HEK293T (cell line): ENCODE data around the gene IGFL1.
"Not testable (repeated sequence)": the region's sequence is repeated elsewhere in the genome, so short reads cannot be mapped to it uniquely, and the experiment has no call there.

Experiments
- CTCF ChIA-PET: fragments of 350-600 bp; formaldehyde crosslinking; extraction: SDS; loops from one replicate; lab custom pipeline; 2021; ENCODE audit warnings: antibody characterized with exemption, inconsistent platforms; lab: Yijun Ruan, JAX
- POLR2A ChIA-PET: fragments of 350-600 bp; formaldehyde crosslinking; extraction: SDS; loops from one replicate; lab custom pipeline; 2020; ENCODE audit warnings: antibody characterized with exemption, inconsistent platforms; lab: Yijun Ruan, JAX
- DNase-seq: peaks from one replicate; pipeline ENCODE4 v3.0.0; 2012; ENCODE audit warnings: mixed read lengths; ENCODE audit errors: extremely low spot score
- ARNT ChIP-seq: fragments of 450-650 bp; IDR thresholded peaks from 2 replicates; pipeline ENCODE4 v1.6.1; 2017; ENCODE audit warnings: mild to moderate bottlenecking
- BHLHE40 ChIP-seq: fragments of 450-650 bp; IDR thresholded peaks from 2 replicates; pipeline ENCODE4 v1.6.1; 2016; ENCODE audit warnings: mild to moderate bottlenecking, moderate library complexity, borderline replicate concordance
- CTBP1 ChIP-seq: fragments of 450-650 bp; IDR thresholded peaks from 2 replicates; pipeline ENCODE4 v1.6.1; 2016; ENCODE audit warnings: borderline replicate concordance
- ELF4 ChIP-seq: fragments of 450-650 bp; IDR thresholded peaks from 2 replicates; pipeline ENCODE4 v1.6.1; 2017; ENCODE audit warnings: antibody characterized with exemption
- FOXA1 ChIP-seq: fragments of 450-650 bp; IDR thresholded peaks from 2 replicates; pipeline ENCODE4 v1.6.1; 2016; ENCODE audit warnings: mild to moderate bottlenecking
- FOXK2 ChIP-seq: fragments of 450-650 bp; IDR thresholded peaks from 2 replicates; pipeline ENCODE4 v1.6.1; 2016; ENCODE audit warnings: mild to moderate bottlenecking
- FOXM1 ChIP-seq: fragments of 450-650 bp; IDR thresholded peaks from 2 replicates; pipeline ENCODE4 v1.6.1; 2017; ENCODE audit warnings: mild to moderate bottlenecking, borderline replicate concordance
- HDGF ChIP-seq: fragments of 450-650 bp; IDR thresholded peaks from 2 replicates; pipeline ENCODE4 v1.6.1; 2017; ENCODE audit warnings: antibody characterized with exemption, borderline replicate concordance
- L3MBTL2 ChIP-seq: fragments of 450-650 bp; conservative IDR thresholded peaks from 2 replicates; pipeline ENCODE4 v1.6.1; 2016; ENCODE audit warnings: mild to moderate bottlenecking
- LEF1 ChIP-seq: fragments of 450-650 bp; IDR thresholded peaks from 2 replicates; pipeline ENCODE4 v1.6.1; 2017; ENCODE audit warnings: mild to moderate bottlenecking, borderline replicate concordance
- NFRKB ChIP-seq: fragments of 450-650 bp; IDR thresholded peaks from 2 replicates; pipeline ENCODE4 v1.6.1; 2016; ENCODE audit warnings: mild to moderate bottlenecking, moderate library complexity
- SP1 ChIP-seq: fragments of 450-650 bp; IDR thresholded peaks from 2 replicates; pipeline ENCODE4 v1.6.1; 2017
- SUZ12 ChIP-seq: fragments of 450-650 bp; IDR thresholded peaks from 2 replicates; pipeline ENCODE4 v1.6.1; 2016; ENCODE audit warnings: mild to moderate bottlenecking
- TARDBP ChIP-seq: fragments of 450-650 bp; IDR thresholded peaks from 2 replicates; pipeline ENCODE4 v1.6.1; 2016
- ZNF384 ChIP-seq: fragments of 450-650 bp; IDR thresholded peaks from 2 replicates; pipeline ENCODE4 v1.6.1; 2016
- TF ChIP-seq, protein P1 (sequence below): fragments of 450-650 bp; IDR thresholded peaks from 2 replicates; pipeline ENCODE4 v1.6.1; 2016

Gene IGFL1

DNA sequence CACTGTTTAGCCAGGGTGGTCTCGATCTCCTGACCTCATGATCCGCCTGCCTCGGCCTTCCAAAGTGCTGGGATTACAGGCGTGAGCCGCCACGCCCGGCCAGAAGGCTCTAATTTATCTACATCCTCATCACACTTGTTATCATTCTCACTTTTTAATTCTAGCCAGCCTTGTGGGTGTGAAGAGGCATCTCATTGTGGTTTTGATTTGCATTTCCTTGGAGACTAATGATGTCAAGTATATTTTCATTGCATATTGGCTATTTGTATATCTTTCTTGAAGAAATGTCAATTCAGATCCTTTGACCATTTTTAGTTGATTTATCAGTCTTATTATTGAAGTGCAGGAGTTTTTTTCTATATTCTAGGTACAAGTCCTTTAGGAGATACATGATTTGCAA lies 39.6 kb downstream of the IGFL1 start:
- CTCF ChIA-PET: interaction anchor here (1.6 kb wide), 1 partner anchor 191 kb away, joined by 5 read pairs; no protein-coding TSS in a partner anchor
- DNase-seq: no peak
- POLR2A ChIA-PET: no interaction called here
- TF ChIP-seq SP1 (no peak), L3MBTL2 (no peak), FOXK2 (no peak), LEF1 (no peak), ZNF384 (no peak), CTBP1 (no peak), NFRKB (no peak), BHLHE40 (no peak), HDGF (no peak)
- TF ChIP-seq, protein P1, sequence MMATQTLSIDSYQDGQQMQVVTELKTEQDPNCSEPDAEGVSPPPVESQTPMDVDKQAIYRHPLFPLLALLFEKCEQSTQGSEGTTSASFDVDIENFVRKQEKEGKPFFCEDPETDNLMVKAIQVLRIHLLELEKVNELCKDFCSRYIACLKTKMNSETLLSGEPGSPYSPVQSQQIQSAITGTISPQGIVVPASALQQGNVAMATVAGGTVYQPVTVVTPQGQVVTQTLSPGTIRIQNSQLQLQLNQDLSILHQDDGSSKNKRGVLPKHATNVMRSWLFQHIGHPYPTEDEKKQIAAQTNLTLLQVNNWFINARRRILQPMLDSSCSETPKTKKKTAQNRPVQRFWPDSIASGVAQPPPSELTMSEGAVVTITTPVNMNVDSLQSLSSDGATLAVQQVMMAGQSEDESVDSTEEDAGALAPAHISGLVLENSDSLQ: no peak

DNA sequence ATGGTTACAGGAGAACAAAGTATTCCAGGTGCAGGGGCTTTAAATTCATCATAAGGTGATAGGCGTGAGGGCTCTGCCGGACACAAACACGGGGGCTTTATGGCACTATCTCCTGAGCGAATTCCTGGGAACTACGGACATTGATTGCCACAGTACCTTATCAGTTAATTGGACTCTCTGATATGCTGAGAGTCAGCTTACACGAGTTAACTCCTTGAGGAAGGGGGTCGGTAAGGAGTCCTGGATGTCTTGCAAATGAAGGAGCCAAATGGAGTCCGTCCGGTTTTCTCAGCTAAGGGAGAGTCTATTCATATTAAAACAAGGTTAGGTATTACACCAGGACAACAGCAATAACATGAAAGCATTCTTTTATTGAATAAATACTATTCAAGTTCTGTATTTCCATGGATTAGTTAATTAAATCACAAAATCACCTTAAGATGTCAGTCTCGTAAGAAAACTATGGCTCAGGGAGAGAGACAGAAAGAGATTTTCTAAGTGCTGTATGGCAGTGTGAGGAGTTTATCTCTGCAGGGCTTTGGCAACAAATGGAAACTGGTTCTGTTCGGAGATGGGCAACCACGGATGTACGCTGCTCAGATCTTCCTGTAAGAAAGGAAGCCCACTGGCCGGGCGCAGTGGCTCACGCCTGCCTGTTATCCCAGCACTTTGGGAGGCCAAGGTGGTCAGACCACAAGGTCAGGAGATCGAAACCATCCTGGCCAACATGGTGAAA lies 41.1 kb downstream of the IGFL1 start:
- no peak for TF ChIP-seq CTBP1
- TF ChIP-seq LEF1: no peak
- no peak for TF ChIP-seq ARNT
- no peak for TF ChIP-seq FOXM1
- no peak for TF ChIP-seq SP1
- TF ChIP-seq FOXK2: no peak
- TF ChIP-seq, protein P1: no peak
- DNase-seq: no peak
- CTCF ChIA-PET: interaction anchor here (1.5 to 2.3 kb wide), 3 partner anchors 10 to 193 kb away, joined by 4 to 8 read pairs (median 5); no protein-coding TSS in a partner anchor
- POLR2A ChIA-PET: no interaction called here

DNA sequence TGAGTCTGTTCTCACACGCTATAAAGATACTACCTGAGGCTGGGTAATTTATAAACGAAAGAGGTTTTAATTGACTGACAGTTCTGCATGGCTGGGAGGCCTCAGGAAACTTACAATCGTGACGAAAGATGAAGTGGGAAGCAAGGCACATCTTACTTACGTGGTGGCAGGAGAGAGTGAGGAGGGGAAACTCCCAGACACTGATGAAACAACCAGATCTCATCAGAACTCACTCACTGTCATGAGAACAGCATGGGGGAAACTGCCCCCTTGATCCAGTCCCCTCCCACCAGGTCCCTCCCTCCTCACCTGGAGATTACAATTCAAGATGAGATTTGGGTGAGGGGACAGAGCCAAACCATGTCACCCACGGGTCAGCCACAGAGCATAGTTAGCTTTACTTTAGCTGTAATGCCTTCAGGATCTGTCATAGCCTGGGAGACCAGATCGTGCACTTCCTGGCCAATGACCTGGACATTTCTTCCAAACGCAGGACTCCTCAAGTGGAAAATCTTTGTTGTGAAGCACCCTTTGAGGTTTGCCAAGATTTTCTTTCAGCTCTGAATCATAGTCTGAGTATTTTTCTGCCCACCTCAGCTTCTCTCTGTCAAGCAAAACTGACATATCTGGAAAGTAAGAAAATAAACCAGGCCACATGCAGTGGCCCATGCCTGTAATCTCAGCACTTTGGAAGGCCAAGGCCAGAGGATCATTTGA lies 42.1 kb downstream of the IGFL1 start:
- TF ChIP-seq, protein P1: no peak
- no peak for TF ChIP-seq FOXK2
- no peak for TF ChIP-seq FOXA1
- TF ChIP-seq SUZ12: no peak
- no peak for TF ChIP-seq TARDBP
- no peak for TF ChIP-seq LEF1
- no peak for TF ChIP-seq ELF4
- no peak for TF ChIP-seq ARNT
- TF ChIP-seq FOXM1: no peak
- TF ChIP-seq BHLHE40: no peak
- no peak for TF ChIP-seq HDGF
- no peak for TF ChIP-seq CTBP1
- TF ChIP-seq SP1: no peak
- no peak for TF ChIP-seq L3MBTL2
- ChIA-PET POLR2A (no interaction called here), CTCF (interaction anchor here (2.3 kb wide), 1 partner anchor 9 kb away, joined by 8 read pairs; no protein-coding TSS in a partner anchor)
- DNase-seq: no peak

DNA sequence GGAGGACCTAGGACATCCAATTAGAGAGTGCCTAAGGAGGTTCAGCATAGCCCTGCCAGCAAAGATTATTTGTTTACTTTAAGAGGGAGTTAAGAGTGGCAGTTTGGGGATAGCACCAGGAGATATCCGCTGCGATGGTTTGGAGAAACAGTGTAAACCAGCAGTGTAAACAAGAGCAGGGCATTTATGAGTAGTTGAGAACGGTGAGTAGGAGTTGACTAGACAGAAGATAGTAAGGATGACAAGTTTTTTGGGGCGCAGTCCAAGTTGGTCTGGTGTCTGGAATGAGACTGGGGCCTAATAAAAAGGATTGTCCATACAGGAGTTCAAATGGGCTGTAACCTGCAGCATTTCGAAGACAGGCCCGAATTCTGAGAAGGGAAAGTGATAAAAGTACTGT lies 44.4 kb downstream of the IGFL1 start:
- POLR2A ChIA-PET, CTCF ChIA-PET: not testable (repeated sequence)

DNA sequence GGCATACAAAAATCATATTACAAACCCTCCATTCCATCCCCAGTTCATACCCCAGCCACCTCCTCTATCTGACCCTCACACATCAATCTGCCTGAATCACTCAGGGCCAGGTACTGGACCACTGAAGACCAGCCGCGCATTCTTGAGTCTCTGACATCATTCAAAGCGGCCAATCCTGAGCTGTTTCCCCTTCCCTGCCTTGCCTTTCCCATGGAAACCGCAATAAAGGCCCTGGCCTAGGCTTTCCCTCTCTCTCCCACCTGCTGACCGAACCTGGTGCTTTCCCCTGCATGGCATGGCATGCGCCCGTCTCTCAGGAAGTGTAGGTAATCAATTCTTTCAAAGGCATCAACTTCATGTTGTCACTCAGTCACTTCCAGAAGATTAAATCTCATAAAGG lies 49.6 kb downstream of the IGFL1 start:
- ChIA-PET POLR2A (no interaction called here), CTCF (no interaction called here)
- TF ChIP-seq FOXK2: no peak
- no peak for DNase-seq

More for the DNA sequence above, 44.4 kb downstream of the IGFL1 start:
- not testable (repeated sequence) for DNase-seq
